Activated CD4-positive, alpha-beta T cell treated with anti-CD3 and anti-CD28 coated beads for 1 hour (primary cell): ENCODE data around the gene OAS1.

Source experiments
- DNase-seq: peaks from one replicate; pipeline ENCODE4 v3.0.0-alpha.2; 2020

The OAS1 gene

DNA sequence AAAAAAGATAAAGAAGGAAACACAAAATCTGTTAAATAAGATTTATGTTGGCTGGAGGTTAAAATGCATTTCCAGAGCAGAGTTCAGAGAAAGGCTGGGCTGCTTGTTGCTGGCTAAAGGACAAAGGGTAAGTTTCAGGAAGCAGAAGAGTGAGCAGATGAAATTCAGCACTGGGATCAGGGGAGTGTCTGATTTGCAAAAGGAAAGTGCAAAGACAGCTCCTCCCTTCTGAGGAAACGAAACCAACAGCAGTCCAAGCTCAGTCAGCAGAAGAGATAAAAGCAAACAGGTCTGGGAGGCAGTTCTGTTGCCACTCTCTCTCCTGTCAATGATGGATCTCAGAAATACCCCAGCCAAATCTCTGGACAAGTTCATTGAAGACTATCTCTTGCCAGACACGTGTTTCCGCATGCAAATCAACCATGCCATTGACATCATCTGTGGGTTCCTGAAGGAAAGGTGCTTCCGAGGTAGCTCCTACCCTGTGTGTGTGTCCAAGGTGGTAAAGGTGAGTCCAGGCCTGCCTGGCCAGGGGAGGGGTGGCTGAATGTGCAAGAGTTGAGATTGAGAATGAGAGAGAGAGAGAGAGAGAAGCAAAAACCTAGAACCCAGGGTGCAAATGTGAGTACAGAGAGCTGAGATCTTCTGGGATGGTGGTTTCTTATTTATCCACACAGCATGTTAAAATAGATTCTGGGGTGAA, at the start of gene OAS1:
TSS of gene OAS1 (plus strand) at position 251 of the 703 bp plus-strand sequence. CDS start at position 329, 78 bp downstream.
- peak; percentile 35 for DNase-seq

DNA sequence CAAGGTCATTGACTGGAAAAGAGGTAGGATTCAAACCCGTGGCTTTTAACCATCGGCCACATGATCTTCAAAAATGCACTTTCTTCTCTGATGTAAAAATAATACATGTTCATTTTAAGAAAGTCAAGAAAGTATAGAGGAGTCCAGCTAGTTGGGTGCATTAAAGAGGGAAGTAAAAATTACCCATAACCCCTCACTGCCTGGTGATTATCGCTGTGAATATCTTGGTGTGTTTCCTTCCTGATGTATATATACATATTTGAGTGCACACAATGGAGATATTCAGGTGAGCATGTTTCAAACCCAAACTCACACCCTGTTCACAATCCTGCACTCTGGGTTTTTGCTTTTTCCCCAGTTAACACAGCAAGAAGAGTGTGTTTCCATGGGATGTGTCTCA, 47.5 kb upstream of the OAS1 start:
- no peak for DNase-seq

DNA sequence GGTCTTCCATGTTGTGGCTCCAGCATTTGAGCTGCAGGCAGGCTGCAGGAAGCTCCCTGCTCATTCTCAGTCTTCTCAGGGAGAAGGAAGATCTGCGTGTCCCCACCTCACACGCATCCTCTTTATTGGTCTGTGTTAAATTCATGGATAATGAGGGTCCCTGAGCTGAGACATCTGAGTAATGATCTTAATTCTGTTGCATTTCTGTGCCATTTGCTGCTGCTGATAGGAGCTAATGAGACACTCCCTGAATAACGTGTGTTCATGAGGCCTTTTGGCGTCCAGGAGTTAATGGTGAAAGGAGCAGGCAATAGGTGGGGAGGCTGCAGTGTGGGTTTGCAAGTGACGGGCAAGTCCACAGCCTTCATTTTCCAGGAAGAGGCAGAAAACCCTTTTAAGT, 46.6 kb upstream of the OAS1 start:
- no peak for DNase-seq

DNA sequence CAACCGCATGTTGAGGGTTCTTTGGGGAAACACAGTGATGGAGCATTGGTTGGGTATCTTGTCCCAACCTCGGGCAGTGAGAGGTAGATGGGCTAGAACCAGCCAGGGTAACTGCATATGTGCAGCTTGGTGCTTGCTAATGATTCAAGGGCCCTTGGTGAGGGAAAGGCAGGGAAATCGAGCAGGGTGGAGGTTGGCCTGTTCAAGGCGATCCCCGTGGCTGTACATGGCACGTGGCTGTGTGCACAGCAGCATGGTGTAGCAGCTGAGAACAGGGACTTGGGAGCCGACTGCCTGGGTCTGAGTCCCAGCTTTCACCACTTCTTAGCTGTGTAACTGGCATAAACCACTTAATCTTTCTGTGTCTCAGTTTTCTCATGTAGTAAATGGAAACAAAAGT, 45.5 kb upstream of the OAS1 start:
- DNase-seq: no peak

DNA sequence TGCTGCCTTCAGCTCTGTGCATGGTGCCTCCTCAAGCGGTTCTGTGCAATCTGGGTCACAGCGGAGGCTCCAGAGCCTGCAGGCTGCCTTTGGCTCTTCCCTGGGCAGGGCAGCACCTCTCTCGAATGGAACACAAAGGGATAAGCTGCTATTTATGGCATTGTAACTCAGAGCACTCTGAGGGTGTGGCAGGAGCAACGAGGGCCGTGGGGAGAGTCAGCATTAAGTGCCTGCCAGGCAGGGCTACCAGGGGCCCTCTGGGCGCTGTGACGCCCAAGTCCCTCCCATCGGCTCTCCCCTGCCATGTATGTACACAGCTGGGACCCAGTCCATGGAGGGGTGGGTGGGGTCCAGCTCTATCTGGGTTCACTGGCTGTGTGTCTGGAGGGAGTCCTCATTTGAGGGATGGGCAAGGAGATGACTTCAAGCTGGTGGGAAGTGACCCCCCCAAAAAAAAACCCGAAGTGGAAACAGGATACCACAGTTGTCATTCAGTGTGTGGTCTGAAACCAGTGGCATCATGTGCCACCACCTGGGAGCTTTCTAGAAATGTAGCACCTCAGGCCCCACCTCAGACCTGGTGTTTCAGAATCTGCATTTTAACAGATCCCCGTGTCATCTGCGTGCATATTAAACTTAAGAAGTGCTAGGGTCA, 44.0 kb upstream of the OAS1 start:
- DNase-seq: no peak

DNA sequence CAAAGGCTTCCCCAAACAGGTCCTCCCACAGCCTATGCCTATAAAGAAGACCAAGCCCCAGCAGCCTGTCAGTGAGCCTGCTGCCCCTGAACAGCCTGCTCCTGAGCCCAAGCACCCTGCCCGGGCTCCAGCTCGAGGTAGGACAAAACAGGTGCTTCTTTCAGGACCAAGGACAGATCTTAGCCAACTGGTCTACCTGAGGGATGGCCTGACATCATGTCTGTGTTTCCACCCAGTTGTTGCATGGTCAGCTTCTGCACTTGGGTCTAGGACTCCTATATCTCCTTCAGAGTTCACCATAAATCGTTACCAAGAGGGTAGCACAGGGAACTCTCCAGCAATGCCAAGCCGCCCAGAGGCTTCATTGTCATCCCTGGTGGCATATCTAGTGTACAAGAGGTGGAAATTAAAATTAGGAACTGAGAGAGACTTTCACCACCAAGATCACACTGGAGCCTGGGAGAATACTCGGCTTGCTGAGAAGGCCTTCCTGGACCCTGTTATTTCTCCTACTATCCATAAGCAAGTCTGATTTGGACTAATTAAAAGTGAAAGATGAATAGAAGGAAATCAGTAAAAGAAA, 38.2 kb upstream of the OAS1 start:
- DNase-seq: no peak

DNA sequence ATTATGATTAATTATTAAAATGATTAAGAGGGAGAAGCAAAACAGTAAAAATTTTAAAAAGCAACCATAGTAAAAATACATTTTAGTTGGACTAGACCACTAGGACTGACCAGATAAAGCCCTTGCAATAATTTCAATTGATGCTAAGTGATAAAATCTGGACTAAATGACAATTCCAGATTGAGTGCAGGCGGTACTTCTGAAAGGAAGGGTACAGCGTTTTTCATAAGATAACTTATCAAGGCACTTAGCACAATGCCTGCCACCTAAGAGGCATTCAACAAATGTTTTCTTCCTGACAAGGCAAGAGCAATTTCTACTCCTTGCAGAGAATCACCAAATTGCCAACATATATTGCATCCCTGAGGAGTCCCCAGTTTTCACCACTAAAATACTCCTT, 37.7 kb upstream of the OAS1 start:
- no peak for DNase-seq

DNA sequence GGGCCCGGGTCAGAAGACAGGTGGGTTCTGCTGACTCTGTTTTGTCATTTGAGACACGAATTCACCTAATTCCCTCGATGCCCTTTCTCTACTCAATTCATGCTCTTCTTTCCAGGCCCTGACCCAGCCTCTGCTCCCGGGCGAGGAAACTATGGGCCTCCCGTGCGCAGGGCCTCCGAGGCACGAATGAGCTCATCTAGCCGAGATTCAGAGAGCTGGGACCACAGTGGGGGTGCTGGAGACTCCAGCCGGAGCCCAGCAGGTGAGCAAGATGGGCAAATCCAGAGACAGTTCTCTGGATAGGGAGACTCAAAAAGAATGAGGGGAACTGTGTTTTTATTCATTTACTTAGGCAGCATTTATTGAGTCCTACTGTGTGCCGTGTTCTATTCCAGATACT, 37.0 kb upstream of the OAS1 start:
- no peak for DNase-seq

DNA sequence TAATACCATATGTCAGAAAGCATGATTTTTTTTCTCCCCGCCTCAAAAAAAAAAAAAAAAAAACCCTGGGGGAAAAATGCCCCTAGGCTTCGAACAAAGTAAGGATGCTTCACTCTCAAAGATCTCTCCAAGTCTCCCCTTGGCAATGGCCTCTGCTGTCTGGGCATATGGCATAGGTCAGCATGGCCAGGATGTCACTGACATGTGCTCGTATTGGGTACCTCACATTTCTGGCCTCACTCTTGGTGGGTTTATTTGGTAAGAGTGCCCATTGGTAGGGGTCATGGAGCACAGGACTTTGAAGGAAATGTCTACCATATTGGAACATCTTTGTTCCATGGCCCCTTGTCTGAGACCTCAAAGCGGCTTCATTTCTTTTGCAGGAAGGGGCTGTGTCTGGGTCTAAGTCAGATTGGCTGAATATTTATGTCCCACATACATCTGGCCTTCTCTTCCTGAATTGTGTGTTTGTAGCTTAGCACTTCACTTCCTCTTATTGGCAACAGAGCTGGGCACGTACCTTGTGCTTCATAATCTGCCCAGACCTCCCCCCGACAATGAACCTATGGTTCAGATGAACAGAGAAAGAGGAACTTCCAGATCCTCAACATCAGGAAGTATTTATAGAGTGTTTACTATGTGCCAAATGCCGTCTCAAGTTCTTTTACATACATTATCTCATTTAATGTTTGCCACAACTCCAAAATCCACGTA, 36.3 kb upstream of the OAS1 start:
- no peak for DNase-seq

DNA sequence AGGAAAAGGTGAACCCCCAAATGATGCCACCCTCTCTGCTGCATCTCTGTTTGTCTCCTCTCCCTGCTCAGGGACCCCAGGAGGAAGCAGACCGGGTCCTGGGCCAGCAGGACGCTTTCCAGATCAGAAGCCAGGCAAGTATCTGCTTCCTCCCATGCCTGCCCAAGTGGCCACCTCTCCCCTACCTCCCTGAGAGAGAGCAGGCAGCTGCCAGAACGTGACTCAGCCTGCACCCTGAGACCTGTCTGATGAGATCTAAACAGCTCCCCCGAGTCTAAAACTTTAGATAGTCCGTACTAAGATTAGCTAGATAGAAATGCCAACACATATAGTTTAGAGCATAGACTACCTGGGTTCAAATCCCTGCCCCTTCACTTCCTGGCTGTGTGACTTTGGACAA, 31.2 kb upstream of the OAS1 start:
- DNase-seq: no peak

DNA sequence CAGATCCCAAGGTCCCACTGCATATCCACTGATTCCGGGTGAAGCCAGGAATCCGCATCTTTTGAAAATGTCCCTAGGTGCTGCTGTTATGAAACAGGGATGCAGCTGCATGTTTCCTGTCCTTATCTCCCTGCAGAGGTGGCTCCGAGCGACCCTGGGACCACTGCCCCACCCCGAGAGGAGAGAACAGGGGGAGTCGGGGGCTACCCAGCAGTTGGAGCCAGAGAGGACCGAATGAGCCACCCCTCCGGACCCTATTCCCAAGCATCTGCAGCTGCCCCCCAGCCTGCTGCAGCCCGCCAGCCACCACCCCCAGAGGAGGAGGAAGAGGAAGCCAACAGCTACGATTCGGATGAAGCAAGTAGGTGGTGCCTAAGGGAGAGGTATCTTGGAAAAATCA, 30.3 kb upstream of the OAS1 start:
- DNase-seq: no peak

DNA sequence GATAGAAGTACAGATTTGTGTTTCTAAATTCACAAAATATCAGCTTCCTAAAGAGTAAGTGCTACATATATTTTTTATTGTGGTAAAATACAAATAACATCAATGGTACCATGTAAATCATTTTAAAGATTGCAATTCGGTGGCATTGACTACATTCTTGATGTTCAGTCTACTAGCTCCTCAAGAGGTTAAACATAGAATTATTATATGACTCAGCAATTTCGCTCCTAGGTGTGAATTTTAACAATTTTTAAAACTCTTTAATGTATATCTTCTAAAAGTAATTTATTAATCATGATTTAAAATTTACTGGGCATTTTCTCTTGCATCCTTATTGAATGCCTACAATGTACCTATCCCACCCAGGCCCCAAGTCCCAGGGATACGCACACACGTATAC, 29.8 kb upstream of the OAS1 start:
- DNase-seq: no peak

DNA sequence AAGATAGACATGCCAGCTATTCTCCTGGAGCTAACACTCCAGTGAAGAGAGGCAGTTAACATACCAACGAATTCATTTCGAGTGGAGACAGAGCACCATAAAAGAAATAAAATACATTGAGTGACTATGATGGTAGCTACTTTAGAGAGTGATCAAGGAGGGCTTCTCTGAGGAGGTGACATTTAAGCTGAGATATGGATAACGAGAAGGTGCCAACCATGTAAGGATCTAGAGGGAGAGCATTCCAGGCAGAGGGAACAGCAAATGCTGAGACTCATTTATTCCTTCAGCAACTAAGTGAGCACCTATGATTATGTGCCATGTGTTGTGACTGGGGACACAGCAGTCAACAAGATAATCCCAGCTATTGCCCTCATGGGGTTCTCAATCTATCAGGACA, 28.3 kb upstream of the OAS1 start:
- DNase-seq: no peak

DNA sequence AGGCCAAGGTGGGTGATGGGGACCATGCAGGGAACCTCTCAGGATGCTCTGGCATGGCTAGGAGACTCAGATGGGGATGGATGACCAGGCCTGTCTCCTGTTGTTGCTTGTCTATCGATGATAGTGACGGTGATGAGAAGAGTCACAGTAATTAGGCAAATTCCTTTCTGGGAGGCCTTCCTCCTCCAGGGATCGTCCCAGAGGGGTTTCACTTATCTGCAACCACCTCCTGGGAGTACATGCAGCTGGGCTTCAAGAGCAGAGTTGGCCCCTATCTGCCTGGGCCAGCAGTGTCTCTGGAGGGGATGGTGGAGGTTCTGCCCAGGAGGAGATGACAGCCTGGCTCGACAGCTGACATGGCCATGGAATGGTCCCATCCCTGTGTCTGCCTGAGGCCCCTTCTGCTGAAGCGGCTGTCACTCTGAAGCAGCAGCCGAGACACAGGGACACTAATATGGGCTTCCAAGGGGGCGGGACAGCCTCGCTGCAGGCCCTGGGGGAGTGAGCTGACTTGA, 27.5 kb upstream of the OAS1 start:
- no peak for DNase-seq

DNA sequence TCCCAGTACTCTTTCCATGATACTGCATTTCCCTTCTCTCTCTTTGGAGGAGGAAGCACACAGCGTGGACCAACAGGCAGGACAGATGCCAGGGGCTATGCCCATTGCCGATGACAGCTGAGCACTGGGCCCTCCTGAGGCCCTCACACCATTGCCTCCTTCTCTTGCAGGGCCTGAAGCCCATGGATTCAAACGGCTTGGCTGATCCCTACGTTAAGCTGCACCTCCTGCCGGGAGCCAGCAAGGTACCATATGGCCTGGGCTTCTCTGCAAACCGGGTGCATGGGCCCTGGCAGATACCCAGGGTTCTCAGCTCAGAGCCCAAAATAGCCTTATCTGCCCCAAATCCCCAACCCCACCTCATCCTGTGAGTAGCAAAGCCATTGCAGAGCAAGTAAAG, 25.2 kb upstream of the OAS1 start:
- DNase-seq: no peak

DNA sequence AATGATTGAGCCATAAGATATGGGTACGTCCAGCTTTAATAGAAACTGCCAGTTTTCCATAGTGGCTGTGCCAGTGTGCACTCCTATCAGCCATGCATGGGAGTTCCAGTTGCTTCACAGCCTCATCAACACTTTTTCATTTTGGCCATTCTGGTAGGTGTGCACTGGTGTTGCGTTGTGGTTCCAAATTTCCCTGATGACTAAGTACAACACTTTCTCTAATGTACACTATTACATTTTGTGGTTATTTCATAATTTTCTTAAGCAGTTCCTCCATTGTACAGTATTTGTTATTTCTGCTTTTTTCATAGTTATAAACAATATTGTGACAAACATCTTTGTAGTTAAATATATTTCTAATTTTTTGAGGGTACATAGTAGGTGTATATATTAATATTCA, 21.5 kb upstream of the OAS1 start:
- DNase-seq: no peak

DNA sequence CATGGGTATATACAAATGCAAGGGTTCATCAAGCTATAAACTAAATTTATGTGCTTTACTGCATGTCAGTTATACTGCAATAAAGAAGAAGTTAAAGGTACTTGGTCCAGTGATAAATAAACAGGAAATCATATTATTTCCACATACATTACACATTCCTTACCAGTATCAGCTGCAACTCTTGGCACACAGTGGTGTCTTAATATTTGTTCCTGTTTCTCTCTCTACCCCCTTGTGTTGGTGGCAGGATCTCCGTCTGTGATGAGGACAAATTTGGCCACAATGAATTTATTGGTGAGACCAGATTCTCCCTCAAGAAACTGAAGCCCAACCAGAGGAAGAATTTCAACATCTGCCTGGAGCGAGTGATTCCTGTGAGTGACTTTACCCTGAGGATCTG, 19.2 kb upstream of the OAS1 start:
- no peak for DNase-seq

DNA sequence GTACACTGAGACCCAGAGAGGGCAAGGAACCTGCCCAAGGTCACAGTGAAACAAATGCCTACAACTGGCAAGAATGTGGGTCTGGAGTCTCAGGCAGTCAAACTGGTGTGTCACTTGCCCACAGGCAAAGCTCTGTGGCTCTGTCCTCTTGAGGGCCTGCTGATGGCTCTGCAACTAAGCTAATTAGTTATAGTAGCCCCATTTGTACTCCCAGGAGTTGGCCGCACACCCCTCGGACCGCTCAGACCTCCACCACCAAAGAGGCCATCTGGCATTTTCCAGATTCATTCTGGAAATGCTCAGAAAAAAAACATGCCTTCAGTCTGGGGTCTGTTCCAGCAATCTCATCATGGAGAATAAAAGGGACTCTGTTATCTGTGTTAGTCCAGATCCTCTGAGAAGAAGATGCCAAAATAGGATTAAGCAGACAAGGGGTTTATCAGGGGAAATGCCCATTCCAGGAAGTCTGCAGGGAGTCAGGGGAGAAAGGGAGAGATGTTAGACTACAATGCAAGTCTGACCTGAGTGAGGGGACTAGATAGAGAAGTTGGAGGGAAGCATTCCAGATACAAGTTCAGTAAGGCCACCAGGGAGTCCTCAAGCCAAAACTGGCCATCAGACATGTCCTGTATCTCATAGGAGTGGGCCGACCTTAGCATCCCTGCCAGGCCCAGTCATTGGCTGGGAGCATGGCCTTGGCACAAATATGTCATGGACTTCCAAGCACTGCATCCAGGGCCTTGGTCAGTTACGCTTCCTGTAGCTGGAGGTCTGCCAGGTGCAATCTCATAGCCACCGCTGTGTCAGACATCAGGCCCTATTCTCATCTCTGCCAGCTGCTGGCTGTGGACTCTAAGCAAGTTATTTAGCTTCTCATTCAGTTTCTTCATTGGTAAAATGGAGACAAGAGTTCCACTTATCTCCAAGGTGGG, 15.4 kb upstream of the OAS1 start:
- no peak for DNase-seq

DNA sequence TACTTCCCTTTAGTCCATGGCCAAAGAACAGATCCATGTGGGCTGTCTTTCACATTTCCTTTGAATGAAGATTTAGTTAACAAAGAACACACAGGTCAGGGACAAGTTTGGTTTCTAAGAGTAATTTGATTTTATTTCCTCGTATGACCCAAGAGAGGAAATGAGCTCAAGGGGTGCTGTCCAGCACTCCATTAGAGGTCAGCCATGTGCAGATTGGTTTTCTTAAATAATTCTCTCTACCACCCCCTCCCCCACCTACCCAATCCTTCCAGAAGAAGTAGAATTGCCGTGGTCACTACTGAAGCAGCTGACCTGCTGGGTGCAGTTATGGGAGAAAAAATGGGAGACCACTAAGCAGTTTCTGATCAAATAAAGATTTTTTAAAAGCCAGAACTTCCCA, 13.9 kb upstream of the OAS1 start:
- DNase-seq: no peak

DNA sequence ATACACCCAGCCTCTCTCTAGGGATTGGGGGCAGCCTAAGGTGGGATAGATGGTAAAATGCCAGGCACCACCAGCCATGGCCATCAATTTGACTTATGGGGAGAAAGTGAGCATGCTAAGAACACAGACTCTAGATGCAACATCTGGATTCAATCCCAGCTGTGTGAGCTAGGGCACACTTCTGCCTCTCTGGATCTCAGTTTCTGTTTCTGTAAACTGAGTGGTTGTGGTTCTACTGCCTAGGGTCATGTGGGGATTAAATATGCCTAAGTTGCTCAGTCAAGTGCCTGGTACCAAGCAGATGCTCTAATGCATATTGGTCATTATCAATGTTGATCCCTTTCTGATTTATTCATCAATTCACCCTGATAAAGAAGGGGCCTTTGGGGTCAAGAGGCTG, 12.6 kb upstream of the OAS1 start:
- DNase-seq: no peak

DNA sequence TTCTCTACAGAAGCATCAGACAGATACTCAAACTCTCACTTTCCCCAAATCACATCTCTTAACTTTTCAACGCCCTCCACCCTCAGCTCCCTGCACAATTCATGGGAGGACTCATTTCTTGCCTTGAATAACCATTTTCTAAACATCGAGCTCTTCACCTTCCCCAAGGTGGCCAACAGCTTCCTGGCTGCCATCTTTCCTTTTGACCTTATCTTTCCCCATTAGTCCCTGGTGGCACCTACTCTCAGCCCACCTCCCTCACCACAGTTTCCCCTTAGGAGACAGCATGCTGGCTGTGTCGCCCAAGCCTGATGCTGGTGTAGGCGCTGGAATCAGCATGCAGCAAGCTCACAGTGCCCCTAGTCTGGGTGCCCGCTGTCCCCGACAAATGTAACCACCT, 8.4 kb upstream of the OAS1 start:
- DNase-seq: no peak

DNA sequence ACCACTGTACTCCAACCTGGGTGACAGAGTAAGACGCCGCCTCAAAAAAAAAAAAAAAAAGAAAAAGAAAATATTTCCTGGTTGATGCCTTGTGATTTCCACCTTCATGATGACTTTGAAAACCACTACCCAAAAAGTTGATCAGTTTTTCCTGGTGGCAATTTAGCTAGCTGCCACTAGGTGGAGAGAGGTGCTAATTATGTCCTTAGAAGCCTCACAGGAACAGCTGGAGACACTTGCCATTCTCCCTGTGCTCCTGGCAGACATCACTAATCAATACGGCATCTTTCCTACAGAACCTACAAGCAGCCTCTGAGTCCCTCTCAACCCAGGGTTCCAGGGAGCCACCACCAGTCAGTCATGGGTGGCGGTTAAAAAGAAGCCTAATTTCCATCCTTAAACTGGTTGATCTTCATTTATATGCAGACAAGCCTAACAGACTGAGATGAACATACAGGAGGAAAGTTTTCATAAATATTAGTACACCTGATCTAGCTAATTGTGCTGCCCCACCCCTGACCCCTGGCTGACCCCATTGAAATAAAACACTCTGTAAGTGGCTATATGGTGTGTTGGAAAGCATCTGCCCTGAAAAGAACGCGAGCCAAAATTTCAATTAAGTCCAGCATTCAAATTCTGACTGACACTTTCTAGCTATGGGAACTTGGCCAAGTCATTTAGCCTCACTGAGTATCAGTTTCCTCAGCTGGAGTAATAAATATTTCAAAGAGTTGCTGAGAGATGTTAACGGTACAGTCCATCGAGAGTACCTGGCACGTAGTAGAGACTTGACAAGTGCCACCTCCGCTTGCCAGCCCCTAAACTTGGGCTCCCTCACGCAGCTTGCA, 6.2 kb upstream of the OAS1 start:
- DNase-seq: no peak
